DND-41 (cell line): ENCODE results near the gene AKAIN1.
A peak's percentile ranks its signal among the peaks of the same experiment; 100 is the strongest.

ENCODE experiments used
- ATAC-seq: fragments of 200-7000 bp; cut with Tn5 transposase; 3 replicates; pipeline ENCODE4 v1.9.1; 2021; ENCODE audit warnings: low read depth; ENCODE audit not compliant: insufficient read depth
- DNase-seq: peaks from one replicate; pipeline ENCODE4 v3.0.0-alpha.2; 2020
- H2AFZ ChIP-seq: 2 replicates; pipeline ENCODE4 v1.6.0; 2012; ENCODE audit warnings: low read depth, low read length
- H3K27ac ChIP-seq: 2 replicates; pipeline ENCODE4 v1.5.1; 2012; ENCODE audit warnings: low read length, inconsistent platforms
- H3K27me3 ChIP-seq: fragments of 200-600 bp; sonication (generic); 2 replicates; pipeline ENCODE4 v1.6.0; 2012; ENCODE audit warnings: low read length, mild to moderate bottlenecking, inconsistent platforms; ENCODE audit not compliant: insufficient read depth, poor library complexity
- H3K36me3 ChIP-seq: 2 replicates; pipeline ENCODE4 v1.5.1; 2012; ENCODE audit warnings: low read length, inconsistent platforms; ENCODE audit not compliant: insufficient read depth
- H3K4me1 ChIP-seq: 2 replicates; pipeline ENCODE4 v1.5.1; 2012; ENCODE audit warnings: mild to moderate bottlenecking, low read length; ENCODE audit not compliant: insufficient read depth
- H3K4me2 ChIP-seq: 2 replicates; pipeline ENCODE4 v1.6.0; 2012; ENCODE audit warnings: mild to moderate bottlenecking, moderate library complexity, low read length, inconsistent platforms; ENCODE audit not compliant: insufficient read depth
- H3K4me3 ChIP-seq, 2 experiments: fragments of 200-600 bp in 1 of 2; shearing (Covaris generic) in 1 of 2; 2 replicates each; pipeline ENCODE4 v1.5.1; 2012 to 2016; ENCODE audit warnings: inconsistent platforms in 2 of 2, low read length in 2 of 2, mild to moderate bottlenecking in 2 of 2, low read depth in 1 of 2, moderate library complexity in 1 of 2
- H3K79me2 ChIP-seq: 2 replicates; pipeline ENCODE4 v1.6.0; 2012; ENCODE audit warnings: low read length, inconsistent platforms; ENCODE audit not compliant: insufficient read depth
- H3K9ac ChIP-seq: 2 replicates; pipeline ENCODE4 v1.6.0; 2012; ENCODE audit warnings: low read depth, mild to moderate bottlenecking, inconsistent platforms, low read length, moderate library complexity
- H3K9me3 ChIP-seq: 2 replicates; pipeline ENCODE4 v1.5.1; 2012; ENCODE audit warnings: low read length, moderate library complexity, mild to moderate bottlenecking, inconsistent platforms; ENCODE audit not compliant: insufficient read depth, severe bottlenecking
- H4K20me1 ChIP-seq: 2 replicates; pipeline ENCODE4 v1.6.0; 2012; ENCODE audit warnings: low read length; ENCODE audit not compliant: insufficient read depth
- CTCF ChIP-seq: IDR thresholded peaks from 2 replicates; pipeline ENCODE4 v1.5.1; 2012; ENCODE audit warnings: borderline replicate concordance, low read length, moderate library complexity, mild to moderate bottlenecking; ENCODE audit not compliant: poor library complexity, severe bottlenecking; ENCODE audit errors: extremely low read depth
- EZH2 ChIP-seq: IDR thresholded peaks from 3 replicates; pipeline ENCODE4 v1.6.1; 2012; ENCODE audit warnings: borderline replicate concordance, low read depth, mild to moderate bottlenecking, moderate library complexity, low read length, inconsistent platforms; ENCODE audit not compliant: severe bottlenecking

AKAIN1 gene

GRCh38 chr18:5167831-5168230 lies 29.2 kb downstream of the AKAIN1 start:
- Histone ChIP-seq H4K20me1 (no peaks in the 10 kb centered on the region), H3K27ac (peak overlapping the region; percentile 78), H2AFZ (peak overlapping the region; percentile 49)

GRCh38 chr18:5166606-5167280 lies 30.3 kb downstream of the AKAIN1 start:
- H3K4me2 ChIP-seq: 0 out of 2 replicates have a peak overlapping the region, but pooled peaks have one; percentile 41
- peaks cover 31% of the 10 kb centered on the region for H3K4me1 ChIP-seq
- H3K9ac ChIP-seq: no peak overlapping the region
- no peaks in the 10 kb centered on the region for H3K27me3 ChIP-seq
- H4K20me1 ChIP-seq: no peaks in the 10 kb centered on the region
- H3K79me2 ChIP-seq: no peaks in the 10 kb centered on the region
- H3K9me3 ChIP-seq: peaks cover 3% of the 10 kb centered on the region
- ATAC-seq: no peak
- no peak for TF ChIP-seq CTCF
- TF ChIP-seq EZH2: no peak
- no peak overlapping the region for H3K4me3 ChIP-seq
- H3K27ac ChIP-seq: peak overlapping the region; percentile 78; the same call in 1 of the 2 replicates
- H3K36me3 ChIP-seq: no peaks in the 10 kb centered on the region
- H2AFZ ChIP-seq: 0 out of 2 replicates have a peak overlapping the region, but pooled peaks have one; percentile 49
- no peak for DNase-seq

More at GRCh38 chr18:5167831-5168230, 29.2 kb downstream of the AKAIN1 start:
- TF ChIP-seq EZH2 (no peak), CTCF (no peak)
- Histone ChIP-seq H3K79me2 (no peaks in the 10 kb centered on the region), H3K36me3 (no peaks in the 10 kb centered on the region), H3K4me3 (no peak overlapping the region), H3K4me2 (peak overlapping the region; percentile 41; the same call in 1 of the 2 replicates), H3K9ac (peak overlapping the region; percentile 13; the same call in 1 of the 2 replicates), H3K27me3 (no peaks in the 10 kb centered on the region), H3K9me3 (peaks cover 3% of the 10 kb centered on the region), H3K4me1 (peaks cover 31% of the 10 kb centered on the region)
- peak; percentile 96 for ATAC-seq
- peak; percentile 65 for DNase-seq

GRCh38 chr18:5164903-5165302 lies 32.2 kb downstream of the AKAIN1 start:
- Histone ChIP-seq H4K20me1 (no peaks in the 10 kb centered on the region), H3K36me3 (no peaks in the 10 kb centered on the region), H3K27ac (no peak overlapping the region), H3K4me3 (no peak overlapping the region), H3K4me2 (no peak overlapping the region), H3K4me1 (peaks cover 43% of the 10 kb centered on the region), H3K9me3 (no peaks in the 10 kb centered on the region), H3K9ac (no peak overlapping the region), H3K79me2 (no peaks in the 10 kb centered on the region), H2AFZ (no peak overlapping the region), H3K27me3 (no peaks in the 10 kb centered on the region)
- TF ChIP-seq CTCF: no peak
- no peak for TF ChIP-seq EZH2
- ATAC-seq (no peak), DNase-seq (no peak)
